ENCODE results near the gene CCDC137.
"Not testable (repeated sequence)": the region's sequence is repeated elsewhere in the genome, so short reads cannot be mapped to it uniquely, and the experiment has no call there.

CCDC137 gene

GRCh38 chr17:81666342-81667191 is at the start of gene CCDC137, which contains the start of gene OXLD1:
CCDC137 (plus strand) TSS chr17:81666737; CDS start chr17:81666767, 30 bp downstream.
OXLD1 (minus strand) TSS chr17:81666605; CDS start chr17:81666577, 28 bp downstream.
- peak; percentile 90 for DNase-seq (ENCODE audit: low read depth)

GRCh38 chr17:81616877-81617276 is 49.7 kb upstream of the CCDC137 start:
- no peak for DNase-seq (ENCODE audit: low read depth)

GRCh38 chr17:81618307-81618706 is 48.2 kb upstream of the CCDC137 start:
- not testable (repeated sequence) for DNase-seq (ENCODE audit: low read depth)

GRCh38 chr17:81621494-81622130 is 44.9 kb upstream of the CCDC137 start:
- DNase-seq (ENCODE audit: low read depth) = no peak

- no peak for DNase-seq (ENCODE audit: low read depth)
Observed at GRCh38 chr17:81630274-81630673, 36.3 kb upstream of the CCDC137 start.

- DNase-seq (ENCODE audit: low read depth) = no peak
Observed at GRCh38 chr17:81631482-81631881, 35.1 kb upstream of the CCDC137 start.

GRCh38 chr17:81635431-81635830 is 31.1 kb upstream of the CCDC137 start:
- no peak for DNase-seq (ENCODE audit: low read depth)

- DNase-seq (ENCODE audit: low read depth) = no peak
Observed at GRCh38 chr17:81635973-81636504, 30.5 kb upstream of the CCDC137 start.

- DNase-seq (ENCODE audit: low read depth) = peak; percentile 81
Observed at GRCh38 chr17:81636505-81637288, 29.8 kb upstream of the CCDC137 start, which contains the start of the genes NPLOC4 and TSPAN10. NPLOC4 (minus strand) TSS chr17:81637112; CDS start chr17:81636930, 182 bp downstream. TSPAN10 (plus strand) TSS chr17:81637196; CDS start chr17:81642413, 5,217 bp downstream.

GRCh38 chr17:81638683-81639082 is 27.9 kb upstream of the CCDC137 start:
- no peak for DNase-seq (ENCODE audit: low read depth)

GRCh38 chr17:81640011-81640410 is 26.5 kb upstream of the CCDC137 start:
- no peak for DNase-seq (ENCODE audit: low read depth)

- no peak for DNase-seq (ENCODE audit: low read depth)
Observed at GRCh38 chr17:81641825-81642489, 24.6 kb upstream of the CCDC137 start.

- no peak for DNase-seq (ENCODE audit: low read depth)
Observed at GRCh38 chr17:81644496-81644895, 22.0 kb upstream of the CCDC137 start.

GRCh38 chr17:81644976-81645952 is 21.3 kb upstream of the CCDC137 start:
- no peak for DNase-seq (ENCODE audit: low read depth)

GRCh38 chr17:81646869-81647600 is 19.5 kb upstream of the CCDC137 start:
- no peak for DNase-seq (ENCODE audit: low read depth)

- no peak for DNase-seq (ENCODE audit: low read depth)
Observed at GRCh38 chr17:81647640-81648012, 18.9 kb upstream of the CCDC137 start.

- DNase-seq (ENCODE audit: low read depth) = no peak
Observed at GRCh38 chr17:81648013-81648706, 18.4 kb upstream of the CCDC137 start.

GRCh38 chr17:81648707-81649085 is 17.8 kb upstream of the CCDC137 start:
- no peak for DNase-seq (ENCODE audit: low read depth)

- no peak for DNase-seq (ENCODE audit: low read depth)
Observed at GRCh38 chr17:81650951-81651350, 15.6 kb upstream of the CCDC137 start.
